HTERT RPE-1 (cell line): ENCODE measurements around the gene VGF.
"Not testable (repeated sequence)": the region's sequence is repeated elsewhere in the genome, so short reads cannot be mapped to it uniquely, and the experiment has no call there.

Experiments used
- in situ Hi-C: fragments of 300-500 bp; cut with MboI; formaldehyde crosslinking; loops from 4 replicates; pipeline ENCODE4 v1.14.3; 2020; ENCODE audit warnings: low sequenced_read_pairs

The VGF gene

GRCh38 chr7:101165075-101165957 is at the start of gene VGF:
VGF (minus strand) TSS chr7:101165569; CDS start chr7:101164843, 726 bp downstream.
- in situ Hi-C loops: no loop called here

DNA sequence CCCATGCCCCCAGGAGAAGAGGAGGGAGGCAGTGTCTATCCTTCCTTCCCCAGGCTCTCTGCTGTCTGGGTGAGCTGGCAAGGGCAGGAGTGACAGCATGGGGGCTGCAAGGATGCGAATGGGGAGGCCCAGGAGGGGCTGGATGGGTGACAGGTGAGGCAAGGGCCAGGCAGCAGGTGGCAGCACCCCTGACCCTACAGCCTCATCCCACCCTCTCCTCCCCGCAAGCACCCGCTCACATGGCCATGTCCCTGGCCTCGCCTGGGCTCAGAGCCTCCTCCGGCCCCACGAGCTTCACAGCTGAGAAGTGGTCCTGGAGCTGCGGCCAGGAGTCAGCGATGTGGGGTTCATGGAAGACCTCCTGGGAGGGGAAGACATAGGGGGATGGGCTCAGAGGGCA is 46.6 kb upstream of the VGF start:
- in situ Hi-C loops: no loop called here

DNA sequence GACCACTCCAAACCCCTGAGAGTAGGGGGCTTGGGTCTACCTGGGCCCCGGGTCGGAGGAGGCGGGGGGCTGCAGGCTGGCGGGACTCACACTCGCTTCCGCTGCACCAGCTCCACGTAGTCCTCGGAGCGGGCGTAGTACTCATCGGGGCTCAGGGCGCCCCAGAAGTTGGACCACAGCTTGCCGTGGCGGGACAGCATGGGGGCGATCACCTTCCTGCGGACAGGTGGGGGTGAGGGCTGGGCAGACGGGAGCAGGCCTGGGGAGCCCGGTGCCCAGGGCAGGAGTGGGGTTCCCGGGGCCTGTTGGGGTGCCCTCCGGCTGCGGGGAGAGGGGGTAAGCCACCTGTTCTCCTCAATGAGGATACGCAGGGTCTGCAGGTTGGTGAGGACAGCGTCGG is 46.1 kb upstream of the VGF start:
- in situ Hi-C loops: no loop called here

DNA sequence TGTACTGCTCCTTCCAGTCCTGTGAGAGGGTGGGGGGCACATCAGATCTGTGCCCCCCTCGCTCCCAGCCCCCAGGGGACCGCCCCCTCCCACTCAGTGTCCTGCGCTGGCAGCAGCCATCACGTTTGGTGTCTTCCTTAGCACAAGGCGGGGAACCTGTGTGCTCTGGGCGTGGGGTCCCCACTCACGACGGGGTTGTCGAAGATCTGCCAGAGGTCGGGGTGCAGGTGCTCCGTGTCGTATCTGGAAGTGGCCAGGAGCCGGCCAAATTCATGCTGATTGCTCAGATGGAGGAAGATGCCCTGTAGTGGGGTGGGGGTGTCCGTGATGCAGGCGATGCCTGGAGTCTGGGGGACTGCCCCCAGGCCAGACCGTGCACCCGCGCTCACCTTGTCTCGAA is 44.8 kb upstream of the VGF start:
- in situ Hi-C loops: no loop called here

DNA sequence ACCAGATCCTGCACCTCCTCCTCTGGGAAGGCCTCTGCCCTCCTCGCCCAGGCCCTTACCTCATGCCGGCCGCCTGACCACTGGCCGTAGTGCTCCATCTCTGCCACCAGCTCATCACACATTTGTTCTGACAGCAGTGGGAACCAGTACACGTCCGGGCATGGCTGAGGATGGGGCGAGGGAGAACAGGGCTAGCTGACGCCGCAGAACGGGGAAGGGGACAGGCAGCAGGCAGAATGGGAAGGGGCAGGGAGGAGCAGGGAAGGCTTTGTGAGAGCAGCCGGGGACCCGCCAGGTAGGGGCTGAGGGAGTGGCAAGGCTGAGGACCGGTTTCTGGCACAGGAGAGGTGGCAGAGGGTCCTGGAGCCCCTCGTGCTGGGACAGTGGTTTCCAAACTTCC is 43.4 kb upstream of the VGF start:
- in situ Hi-C loops: no loop called here

DNA sequence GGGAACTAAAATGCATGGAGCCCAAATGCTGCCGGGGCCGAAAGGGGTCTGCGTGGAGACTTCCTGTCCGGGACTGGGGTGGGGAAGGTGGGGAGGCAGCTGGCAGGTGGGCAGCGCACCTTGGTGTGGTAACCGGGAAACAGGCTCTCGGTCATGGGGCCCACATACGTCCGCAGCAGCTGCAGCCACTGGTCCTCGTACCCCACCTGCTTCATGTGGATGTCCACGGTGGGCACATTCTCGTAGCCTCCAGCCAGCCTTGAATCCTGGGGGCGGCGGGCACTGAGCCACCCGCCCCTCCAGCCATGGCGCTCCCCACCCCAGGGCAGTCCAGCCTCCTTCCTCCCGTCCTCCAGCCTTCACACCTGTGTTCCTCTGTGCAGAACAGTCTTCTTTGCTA is 42.1 kb upstream of the VGF start:
- in situ Hi-C loops: no loop called here

- in situ Hi-C loops: no loop called here
Measured at GRCh38 chr7:101206665-101207042, 41.3 kb upstream of the VGF start.

DNA sequence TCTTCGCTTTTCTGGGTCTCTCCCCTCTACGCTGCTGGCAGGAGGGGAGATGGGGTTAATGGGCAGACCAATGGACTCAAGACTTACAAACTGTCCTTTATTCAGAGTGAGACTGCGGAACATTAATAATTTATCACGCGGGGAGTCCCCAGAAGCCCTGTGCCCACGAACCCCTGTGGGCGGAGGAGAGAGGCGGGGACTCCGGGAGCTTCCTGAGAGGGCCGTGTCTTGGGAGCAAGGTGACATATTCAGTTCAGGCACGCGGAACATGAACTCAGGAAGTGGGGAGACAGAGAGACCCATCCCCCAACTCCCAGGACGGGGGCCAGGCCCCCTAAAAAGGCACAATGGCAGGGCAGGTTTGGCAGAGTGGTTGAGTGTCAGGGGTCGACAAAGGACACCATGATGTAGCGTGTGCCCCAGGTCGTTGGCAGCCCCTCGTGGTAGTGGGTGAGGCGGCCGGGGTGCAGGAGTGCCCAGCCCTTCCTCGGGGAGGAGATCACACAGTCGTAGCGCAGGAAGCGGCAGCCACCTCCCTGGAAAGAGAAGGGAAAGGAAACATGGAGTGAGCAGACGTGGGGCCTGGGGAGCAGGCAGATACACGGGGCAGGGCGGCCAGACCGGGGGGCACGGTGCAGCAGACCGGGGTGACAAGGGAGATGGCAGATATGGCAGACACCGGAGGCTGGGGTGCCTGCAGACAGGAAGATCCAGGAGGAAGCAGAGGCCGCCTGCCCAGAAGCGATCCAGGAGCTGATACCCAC is 40.7 kb upstream of the VGF start:
- in situ Hi-C loops: no loop called here

DNA sequence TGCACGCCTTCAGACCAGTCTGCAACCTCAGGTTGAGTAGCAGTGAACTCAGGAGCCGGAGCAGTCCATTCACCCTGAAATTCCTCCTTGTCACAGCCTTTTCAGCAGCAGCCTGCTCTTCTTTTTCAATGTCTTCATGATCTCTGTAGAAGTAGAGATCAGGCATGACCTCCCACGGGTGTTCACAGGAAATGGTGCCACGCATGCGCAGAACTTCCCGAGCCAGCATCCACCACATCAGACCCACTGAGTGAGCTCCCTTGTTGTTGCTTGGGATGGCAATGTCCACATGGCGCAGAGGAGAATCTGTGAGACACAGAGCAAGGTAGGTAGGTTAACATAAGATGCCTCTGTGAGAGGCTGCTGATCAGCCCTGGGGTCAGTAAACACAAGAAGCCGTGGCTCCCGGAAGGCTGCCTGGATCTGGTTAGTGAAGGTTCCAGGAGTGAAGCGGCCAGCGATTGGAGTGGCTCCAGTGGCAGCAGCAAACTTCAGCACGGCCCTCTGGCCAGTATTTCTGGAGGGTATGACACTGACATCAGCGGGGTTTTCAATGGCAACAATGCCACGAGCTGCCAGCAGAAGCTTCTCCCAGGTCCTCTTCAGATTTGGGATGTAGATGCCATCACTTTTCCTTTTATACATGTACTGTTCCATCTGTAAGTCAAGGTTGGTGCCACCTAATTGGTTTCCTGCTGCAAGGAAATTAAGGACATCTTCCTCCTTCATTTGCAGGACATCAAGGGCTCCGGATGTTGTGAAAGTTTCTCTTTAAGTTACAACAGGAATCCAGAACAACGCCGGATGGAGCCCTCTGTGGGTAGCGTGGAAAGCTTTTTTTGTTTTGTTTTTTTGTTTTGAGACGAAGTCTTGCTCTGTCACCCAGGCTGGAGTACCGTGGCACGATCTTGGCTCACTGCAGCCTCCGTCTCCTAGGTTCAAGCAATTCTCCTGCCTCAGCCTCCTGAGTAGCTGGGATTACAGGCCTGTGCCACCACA is 38.7 kb upstream of the VGF start:
- in situ Hi-C loops: not testable (repeated sequence)

GRCh38 chr7:101202603-101202918 is 37.2 kb upstream of the VGF start:
- in situ Hi-C loops: no loop called here

DNA sequence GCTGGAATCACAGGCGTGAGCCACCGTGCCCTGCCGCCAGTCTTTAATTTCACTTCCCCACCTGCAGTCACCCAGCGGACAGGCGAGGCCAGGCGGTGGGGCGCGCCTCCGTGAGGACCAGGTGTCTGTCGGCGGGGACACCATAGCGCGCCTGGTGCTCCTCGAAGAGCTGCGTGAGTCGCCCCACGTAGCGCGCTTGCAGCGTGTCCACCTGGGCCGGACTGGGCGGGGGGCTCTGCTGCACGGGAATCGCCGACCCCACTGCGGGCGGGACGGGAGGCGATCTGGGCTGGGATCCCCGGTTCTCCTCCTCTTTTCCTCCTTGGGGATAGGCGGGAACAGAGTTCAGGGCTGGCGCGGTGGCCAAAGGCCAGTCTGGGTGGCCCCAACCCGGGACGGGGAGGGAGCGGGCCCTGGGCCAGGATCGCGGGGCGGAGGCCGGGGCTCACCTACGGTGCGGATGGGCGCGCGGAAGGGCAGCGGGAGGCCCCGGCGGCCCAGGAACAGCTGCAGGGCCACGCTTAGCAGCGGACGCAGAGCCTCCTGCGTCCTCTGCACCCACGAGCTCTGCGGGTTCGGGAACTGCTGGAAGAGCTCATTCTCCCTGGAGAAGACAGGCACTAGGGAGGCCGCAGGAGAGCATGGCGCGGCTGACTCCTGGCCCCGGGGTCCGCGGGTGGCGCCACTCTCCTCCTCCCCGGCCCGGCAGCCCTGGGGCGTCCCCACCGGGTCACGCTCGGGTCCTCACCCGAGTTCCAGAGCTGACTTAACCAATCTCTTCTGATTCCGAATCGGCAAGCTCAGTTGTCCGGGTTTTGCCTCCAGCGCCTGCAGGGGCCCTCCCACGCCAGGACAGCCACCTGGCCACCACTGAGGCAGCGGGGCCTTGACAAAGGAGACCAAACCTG is 36.6 kb upstream of the VGF start:
- in situ Hi-C loops: no loop called here

DNA sequence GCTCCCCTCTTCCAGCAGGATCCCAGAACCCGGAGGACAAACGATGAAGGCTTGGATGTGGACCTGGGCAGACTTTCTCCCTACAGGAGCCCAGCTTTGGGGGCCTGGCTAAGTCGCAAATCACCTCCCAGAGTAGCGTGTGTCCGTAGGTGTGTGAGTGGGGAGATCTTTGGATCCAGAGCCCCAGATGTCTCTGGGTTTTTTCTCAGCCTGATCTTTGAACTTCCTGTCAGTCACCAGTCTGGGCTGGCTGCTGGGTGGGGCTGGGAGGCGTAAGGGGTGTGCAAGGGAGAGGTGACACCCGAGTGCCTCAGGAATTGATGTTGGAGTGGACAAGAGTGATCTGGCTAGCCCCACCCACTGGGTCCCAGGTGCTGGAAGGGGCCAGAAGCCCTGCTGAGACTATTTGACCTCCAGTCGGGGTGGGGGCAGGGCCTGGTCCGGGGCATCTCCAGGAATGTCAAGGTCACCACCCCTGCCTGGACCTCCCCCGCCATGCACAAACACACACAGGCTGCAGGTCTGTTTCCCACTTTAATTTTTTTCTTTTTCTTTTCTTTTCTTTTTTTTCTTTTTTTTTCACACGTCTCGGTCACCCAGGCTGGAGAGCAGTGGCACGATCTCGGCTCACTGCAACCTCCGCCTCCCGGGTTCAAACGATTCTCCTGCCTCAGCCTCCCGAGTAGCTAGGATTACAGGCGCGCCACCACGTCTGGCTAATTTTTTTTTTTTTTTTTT is 35.7 kb upstream of the VGF start, which contains the start of gene MOGAT3:
Gene MOGAT3 (minus strand): TSS at position 175 of the 738 bp plus-strand sequence. CDS start 182 bp downstream, outside the sequence.
- in situ Hi-C loops: no loop called here

- in situ Hi-C loops: no loop called here
Measured at GRCh38 chr7:101200504-101200861, 35.1 kb upstream of the VGF start.

DNA sequence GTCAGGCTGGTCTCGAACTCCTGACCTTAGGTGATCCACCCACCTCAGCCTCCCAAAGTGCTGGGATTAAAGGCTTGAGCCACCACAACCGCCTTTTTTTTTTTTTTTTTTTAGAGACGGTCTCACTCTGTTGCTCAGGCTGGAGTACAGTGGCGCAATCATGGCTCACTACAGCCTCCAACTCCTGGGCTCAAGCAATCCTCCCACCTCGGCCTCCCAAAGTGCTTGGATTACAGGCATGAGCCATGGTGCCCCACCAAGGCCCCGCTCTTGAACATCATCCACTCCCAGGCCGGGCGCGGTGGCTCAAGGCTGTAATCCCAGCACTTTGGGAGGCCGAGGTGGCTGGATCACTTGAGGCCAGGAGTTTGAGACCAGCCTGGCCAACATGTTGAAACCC is 34.2 kb upstream of the VGF start:
- in situ Hi-C loops: not testable (repeated sequence)

DNA sequence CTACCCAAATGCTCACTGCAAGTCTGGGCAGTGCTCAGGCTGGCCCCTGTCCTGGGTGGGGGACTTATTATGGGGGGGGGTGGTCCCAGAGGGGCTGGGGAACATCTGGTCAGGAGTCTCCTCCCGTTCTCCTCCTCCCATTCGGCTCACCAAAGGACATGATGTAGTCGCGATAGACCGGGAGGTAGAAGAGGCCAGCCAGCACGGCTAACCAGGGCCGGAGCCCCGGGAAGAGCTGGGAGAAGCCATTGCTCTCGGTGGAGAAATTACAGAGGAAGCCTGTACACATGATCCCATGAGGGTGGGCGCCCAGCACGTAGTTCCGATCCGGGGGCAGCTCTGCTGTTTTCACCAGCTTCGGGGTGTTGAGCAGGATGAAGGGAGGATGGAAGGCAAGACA is 33.1 kb upstream of the VGF start:
- in situ Hi-C loops: no loop called here

GRCh38 chr7:101197991-101198390 is 32.6 kb upstream of the VGF start:
- in situ Hi-C loops: no loop called here

DNA sequence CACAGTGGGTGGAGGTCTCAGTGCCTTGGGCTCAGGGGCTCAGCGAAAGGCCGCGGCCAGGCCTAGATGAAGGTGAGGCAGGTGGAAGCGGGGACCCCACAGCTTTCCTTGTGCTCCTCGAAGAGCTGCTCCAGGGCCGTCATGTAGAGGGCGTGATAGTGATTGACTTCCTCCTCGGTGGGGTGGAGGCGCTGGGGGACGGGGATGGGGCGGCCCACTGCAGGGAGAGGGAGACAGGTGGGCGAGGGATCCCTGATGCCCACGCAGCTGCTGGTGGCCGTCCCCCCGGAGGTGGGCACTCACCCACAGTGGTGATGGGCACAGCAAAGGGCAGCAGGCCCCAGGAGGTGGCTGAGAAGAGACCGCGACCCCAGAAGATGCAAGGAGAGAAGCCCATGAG is 30.5 kb upstream of the VGF start:
- in situ Hi-C loops: no loop called here

DNA sequence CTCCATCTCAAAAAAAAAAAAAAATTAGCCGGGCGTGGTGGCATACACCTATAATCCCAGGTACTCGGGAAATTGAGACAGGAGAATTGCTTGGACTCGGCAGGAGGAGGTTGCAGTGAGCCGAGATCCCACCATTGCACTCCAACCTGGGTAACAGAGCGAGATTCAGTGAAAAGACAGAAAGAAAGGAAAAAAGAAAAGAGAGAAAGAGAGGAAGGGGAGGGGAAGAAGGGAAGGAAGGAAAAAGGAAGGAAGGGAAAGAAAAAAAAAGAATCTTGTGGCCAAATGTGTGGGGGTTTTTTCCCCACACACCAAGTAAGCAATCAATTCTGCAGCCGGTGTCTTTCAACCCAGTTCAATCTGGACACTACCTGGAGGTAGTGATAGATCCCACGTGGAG is 23.7 kb upstream of the VGF start:
- in situ Hi-C loops: no loop called here

- in situ Hi-C loops: no loop called here
Measured at GRCh38 chr7:101186844-101187428, 21.6 kb upstream of the VGF start.
